HEK293 (cell line): ENCODE results near the gene IRF2BPL.
A peak's percentile ranks its signal among the peaks of the same experiment; 100 is the strongest.

Source experiments
- BCL11B ChIP-seq: fragments of 450-650 bp; formaldehyde crosslinking; IDR thresholded peaks from 2 replicates; pipeline ENCODE4 v1.5.1; 2016; ENCODE audit warnings: low read depth, missing biosample characterization, missing genetic modification characterization
- GLI2 ChIP-seq: fragments of 450-650 bp; formaldehyde crosslinking; IDR thresholded peaks from 2 replicates; pipeline ENCODE4; 2017; ENCODE audit warnings: missing biosample characterization, missing genetic modification characterization, low read depth, borderline replicate concordance
- GLIS1 ChIP-seq: fragments of 450-650 bp; formaldehyde crosslinking; IDR thresholded peaks from 2 replicates; pipeline ENCODE4 v1.5.1; 2016; ENCODE audit warnings: missing biosample characterization, missing genetic modification characterization
- HIC1 ChIP-seq: fragments of 450-650 bp; formaldehyde crosslinking; IDR thresholded peaks from 2 replicates; pipeline ENCODE4 v1.5.1; 2016; ENCODE audit warnings: missing biosample characterization, missing genetic modification characterization
- KLF10 ChIP-seq: fragments of 450-650 bp; IDR thresholded peaks from 2 replicates; pipeline ENCODE4 v1.5.1; 2018; ENCODE audit warnings: missing biosample characterization, mild to moderate bottlenecking, missing genetic modification characterization
- MEIS1 ChIP-seq: sonication (generic); formaldehyde crosslinking; IDR thresholded peaks from 2 replicates; pipeline ENCODE4 v1.8.1; 2022; ENCODE audit warnings: missing genetic modification reagents, mild to moderate bottlenecking, borderline replicate concordance
- MZF1 ChIP-seq: fragments of 450-650 bp; formaldehyde crosslinking; IDR thresholded peaks from 2 replicates; pipeline ENCODE4 v1.5.1; 2017; ENCODE audit warnings: missing biosample characterization, missing genetic modification characterization, borderline replicate concordance
- OSR2 ChIP-seq: fragments of 450-650 bp; formaldehyde crosslinking; IDR thresholded peaks from 2 replicates; pipeline ENCODE4 v1.5.1; 2016; ENCODE audit warnings: missing biosample characterization, missing genetic modification characterization
- PRDM1 ChIP-seq: fragments of 450-650 bp; formaldehyde crosslinking; IDR thresholded peaks from 2 replicates; pipeline ENCODE4; 2016; ENCODE audit warnings: missing biosample characterization, missing genetic modification characterization
- PRDM2 ChIP-seq: fragments of 450-650 bp; formaldehyde crosslinking; IDR thresholded peaks from 2 replicates; pipeline ENCODE4 v1.5.1; 2016; ENCODE audit warnings: missing biosample characterization, missing genetic modification characterization, borderline replicate concordance
- SCRT1 ChIP-seq: fragments of 450-650 bp; formaldehyde crosslinking; IDR thresholded peaks from 2 replicates; pipeline ENCODE4 v1.5.1; 2016; ENCODE audit warnings: missing biosample characterization, missing genetic modification characterization, borderline replicate concordance
- SETDB1 ChIP-seq: IDR thresholded peaks from one replicate; pipeline ENCODE4 v1.6.1; 2017; ENCODE audit warnings: mild to moderate bottlenecking, low read length, moderate library complexity, mixed read lengths; ENCODE audit not compliant: insufficient read length
- ZNF112 ChIP-seq: fragments of 450-650 bp; formaldehyde crosslinking; IDR thresholded peaks from 2 replicates; pipeline ENCODE4 v1.5.0; 2017; ENCODE audit warnings: missing biosample characterization, missing genetic modification characterization
- ZNF140 ChIP-seq: fragments of 450-650 bp; formaldehyde crosslinking; IDR thresholded peaks from 2 replicates; pipeline ENCODE4 v1.5.1; 2016; ENCODE audit warnings: missing biosample characterization, missing genetic modification characterization
- ZNF221 ChIP-seq: fragments of 450-650 bp; formaldehyde crosslinking; IDR thresholded peaks from 2 replicates; pipeline ENCODE4 v1.5.1; 2017; ENCODE audit warnings: missing biosample characterization, missing genetic modification characterization, borderline replicate concordance
- ZNF341 ChIP-seq: fragments of 450-650 bp; formaldehyde crosslinking; IDR thresholded peaks from 2 replicates; pipeline ENCODE4; 2016; ENCODE audit warnings: low read depth, missing biosample characterization, missing genetic modification characterization
- ZNF391 ChIP-seq: fragments of 450-650 bp; formaldehyde crosslinking; IDR thresholded peaks from 2 replicates; pipeline ENCODE4 v1.5.1; 2016; ENCODE audit warnings: low read depth, missing biosample characterization, missing genetic modification characterization, borderline replicate concordance
- ZNF510 ChIP-seq: fragments of 450-650 bp; formaldehyde crosslinking; IDR thresholded peaks from 2 replicates; pipeline ENCODE4 v1.5.1; 2018; ENCODE audit warnings: mild to moderate bottlenecking, missing genetic modification characterization, missing biosample characterization; ENCODE audit not compliant: insufficient replicate concordance
- ZNF514 ChIP-seq: fragments of 450-650 bp; formaldehyde crosslinking; IDR thresholded peaks from 2 replicates; pipeline ENCODE4 v1.5.1; 2016; ENCODE audit warnings: missing biosample characterization, missing genetic modification characterization
- ZNF558 ChIP-seq: fragments of 450-650 bp; formaldehyde crosslinking; IDR thresholded peaks from 2 replicates; pipeline ENCODE4 v1.5.1; 2016; ENCODE audit warnings: missing biosample characterization, missing genetic modification characterization
- ZNF580 ChIP-seq: fragments of 450-650 bp; formaldehyde crosslinking; IDR thresholded peaks from 2 replicates; pipeline ENCODE4 v1.5.1; 2016; ENCODE audit warnings: missing biosample characterization, missing genetic modification characterization
- ZNF610 ChIP-seq: fragments of 450-650 bp; formaldehyde crosslinking; IDR thresholded peaks from 2 replicates; pipeline ENCODE4 v1.5.1; 2016; ENCODE audit warnings: missing biosample characterization, missing genetic modification characterization, borderline replicate concordance
- ZNF623 ChIP-seq: fragments of 450-650 bp; formaldehyde crosslinking; IDR thresholded peaks from 2 replicates; pipeline ENCODE4 v1.5.1; 2016; ENCODE audit warnings: missing biosample characterization, missing genetic modification characterization
- ZNF629 ChIP-seq: fragments of 450-650 bp; formaldehyde crosslinking; IDR thresholded peaks from 2 replicates; pipeline ENCODE4 v1.5.1; 2017; ENCODE audit warnings: missing biosample characterization, missing genetic modification characterization
- ZNF677 ChIP-seq: fragments of 450-650 bp; IDR thresholded peaks from 2 replicates; pipeline ENCODE4 v1.5.0; 2018; ENCODE audit warnings: missing biosample characterization, mild to moderate bottlenecking, missing genetic modification characterization, moderate library complexity
- ZNF747 ChIP-seq: fragments of 450-650 bp; formaldehyde crosslinking; IDR thresholded peaks from 2 replicates; pipeline ENCODE4 v1.5.1; 2016; ENCODE audit warnings: missing biosample characterization, missing genetic modification characterization
- ZNF768 ChIP-seq: fragments of 450-650 bp; formaldehyde crosslinking; IDR thresholded peaks from 2 replicates; pipeline ENCODE4 v1.5.1; 2018; ENCODE audit warnings: missing biosample characterization, mild to moderate bottlenecking, missing genetic modification characterization
- ZNF843 ChIP-seq: fragments of 450-650 bp; formaldehyde crosslinking; IDR thresholded peaks from 2 replicates; pipeline ENCODE4 v1.5.1; 2016; ENCODE audit warnings: missing biosample characterization, missing genetic modification characterization
- ZXDB ChIP-seq: fragments of 450-650 bp; formaldehyde crosslinking; IDR thresholded peaks from 2 replicates; pipeline ENCODE4 v1.5.1; 2016; ENCODE audit warnings: missing biosample characterization, missing genetic modification characterization
- TF ChIP-seq, protein P1 (sequence below): fragments of 450-650 bp; formaldehyde crosslinking; IDR thresholded peaks from 2 replicates; pipeline ENCODE4 v1.5.1; 2017; ENCODE audit warnings: missing biosample characterization, missing genetic modification characterization

The IRF2BPL gene

DNA sequence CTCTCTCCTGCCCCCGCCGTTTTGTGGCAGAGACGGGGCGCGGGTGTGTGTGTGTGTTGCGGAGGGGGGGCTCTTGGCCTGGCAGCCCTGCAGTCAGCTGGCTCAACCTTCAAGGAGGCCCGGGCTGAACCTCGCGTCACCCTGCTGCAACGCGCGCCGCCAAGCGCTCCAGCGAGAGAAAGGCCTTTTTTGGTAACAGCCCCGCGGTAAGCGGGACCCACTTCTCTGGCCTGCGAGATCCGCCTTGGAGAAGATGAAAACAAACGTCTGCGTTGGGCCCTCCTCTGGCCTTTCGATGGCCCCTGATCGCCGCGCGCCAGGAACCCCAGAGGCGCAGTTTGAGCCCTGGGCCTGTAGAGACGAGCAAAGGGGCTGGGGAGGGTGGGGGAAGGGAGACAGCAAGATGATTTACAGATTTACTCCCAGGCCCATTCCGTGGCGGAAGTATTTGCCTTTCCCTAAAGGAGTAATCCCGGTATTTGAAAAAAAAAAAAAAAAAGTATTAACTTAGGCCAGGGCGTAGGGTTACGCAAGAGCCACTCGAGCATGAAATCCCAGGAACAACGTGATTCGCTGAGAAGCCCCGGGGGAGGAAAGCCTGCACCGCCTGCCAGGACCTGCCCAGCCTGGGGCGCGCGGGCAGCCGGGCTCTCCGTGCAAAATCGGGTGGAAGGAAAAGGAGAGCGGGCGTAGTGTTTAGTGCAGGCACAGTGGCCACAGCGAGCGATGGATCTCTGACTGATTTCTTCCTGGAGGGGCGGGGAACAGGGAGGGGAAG is 4.5 kb upstream of the IRF2BPL start (continued):
- TF ChIP-seq ZNF221 (tag by site-specific recombination): no peak
- TF ChIP-seq SETDB1: no peak
- 0 out of 2 replicates have a peak, but pooled peaks have one; percentile 29 for TF ChIP-seq ZNF623 (tag by site-specific recombination)
- TF ChIP-seq ZNF391: no peak
- TF ChIP-seq ZNF112: no peak
- peak; percentile 51; the same call in 1 of the 2 replicates for TF ChIP-seq ZNF558 (tag by site-specific recombination)
- no peak for TF ChIP-seq ZNF580 (tag by site-specific recombination)
- no peak for TF ChIP-seq PRDM2 (tag by site-specific recombination)
- TF ChIP-seq MZF1 (tag by site-specific recombination): no peak
- TF ChIP-seq ZNF341 (tag by site-specific recombination): peak; percentile 94
- TF ChIP-seq ZNF514 (tag by site-specific recombination): no peak
- peak; percentile 95 for TF ChIP-seq ZXDB (tag by site-specific recombination)
- no peak for TF ChIP-seq ZNF747 (tag by site-specific recombination)
- no peak for TF ChIP-seq ZNF610 (tag by site-specific recombination)
- TF ChIP-seq BCL11B: peak; percentile 74; the same call in 1 of the 2 replicates
- no peak for TF ChIP-seq ZNF510 (tag by site-specific recombination)
- TF ChIP-seq ZNF768 (tag by site-specific recombination): no peak
- TF ChIP-seq ZNF629: peak; percentile 89
- TF ChIP-seq KLF10: peak; percentile 78
- TF ChIP-seq HIC1 (tag by site-specific recombination): peak; percentile 94
- TF ChIP-seq MEIS1 (CRISPR knock-in tag): no peak
- TF ChIP-seq OSR2 (tag by site-specific recombination): peak; percentile 29; the same call in 1 of the 2 replicates
- no peak for TF ChIP-seq ZNF140 (tag by site-specific recombination)
- peak; percentile 67 for TF ChIP-seq PRDM1 (tag by site-specific recombination)
- no peak for TF ChIP-seq ZNF677
- peak; percentile 78 for TF ChIP-seq ZNF843 (tag by site-specific recombination)
- no peak for TF ChIP-seq GLI2
- no peak for TF ChIP-seq SCRT1 (tag by site-specific recombination)
- TF ChIP-seq, protein P1, sequence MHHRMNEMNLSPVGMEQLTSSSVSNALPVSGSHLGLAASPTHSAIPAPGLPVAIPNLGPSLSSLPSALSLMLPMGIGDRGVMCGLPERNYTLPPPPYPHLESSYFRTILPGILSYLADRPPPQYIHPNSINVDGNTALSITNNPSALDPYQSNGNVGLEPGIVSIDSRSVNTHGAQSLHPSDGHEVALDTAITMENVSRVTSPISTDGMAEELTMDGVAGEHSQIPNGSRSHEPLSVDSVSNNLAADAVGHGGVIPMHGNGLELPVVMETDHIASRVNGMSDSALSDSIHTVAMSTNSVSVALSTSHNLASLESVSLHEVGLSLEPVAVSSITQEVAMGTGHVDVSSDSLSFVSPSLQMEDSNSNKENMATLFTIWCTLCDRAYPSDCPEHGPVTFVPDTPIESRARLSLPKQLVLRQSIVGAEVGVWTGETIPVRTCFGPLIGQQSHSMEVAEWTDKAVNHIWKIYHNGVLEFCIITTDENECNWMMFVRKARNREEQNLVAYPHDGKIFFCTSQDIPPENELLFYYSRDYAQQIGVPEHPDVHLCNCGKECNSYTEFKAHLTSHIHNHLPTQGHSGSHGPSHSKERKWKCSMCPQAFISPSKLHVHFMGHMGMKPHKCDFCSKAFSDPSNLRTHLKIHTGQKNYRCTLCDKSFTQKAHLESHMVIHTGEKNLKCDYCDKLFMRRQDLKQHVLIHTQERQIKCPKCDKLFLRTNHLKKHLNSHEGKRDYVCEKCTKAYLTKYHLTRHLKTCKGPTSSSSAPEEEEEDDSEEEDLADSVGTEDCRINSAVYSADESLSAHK: peak; percentile 66
- peak; percentile 82 for TF ChIP-seq GLIS1 (tag by site-specific recombination)
